Lung (tissue), 12 donors: ENCODE measurements around the gene CWF19L2. TPM values are rescaled to one million over a fixed set of nuclear protein-coding genes. Genes with fewer than 3 reads are reported as not detected.
"Not testable (repeated sequence)": the region's sequence is repeated elsewhere in the genome, so short reads cannot be mapped to it uniquely, and the experiment has no call there.

Experiments
- ATAC-seq: fragments of 200-7000 bp; cut with Tn5 transposase; one replicate; pipeline ENCODE4 v1.9.1; 2020; ENCODE audit warnings: moderate number of reproducible peaks; ENCODE audit not compliant: insufficient read depth, low FRiP score
- DNase-seq, 3 donors: peaks; one replicate each; pipeline ENCODE4 v3.0.0-alpha.2; 2013 to 2017
- H3K27ac ChIP-seq, 2 donors: one replicate each; pipeline ENCODE4 v1.5.1; 2013; ENCODE audit warnings: mild to moderate bottlenecking in 2 of 2, moderate library complexity in 2 of 2, control low read depth in 1 of 2, inconsistent platforms in 1 of 2, low read depth in 1 of 2, low read length in 1 of 2
- H3K27me3 ChIP-seq, 3 donors: one replicate each; pipeline ENCODE4 v1.5.1; 2013; ENCODE audit warnings: low read length in 2 of 3; ENCODE audit not compliant: control insufficient read depth in 3 of 3, insufficient read depth in 3 of 3
- H3K36me3 ChIP-seq, 4 donors: one replicate each; pipeline ENCODE4 v1.5.1; 2013; ENCODE audit warnings: low read length in 4 of 4, mild to moderate bottlenecking in 1 of 4, moderate library complexity in 1 of 4; ENCODE audit not compliant: control insufficient read depth in 4 of 4, insufficient read depth in 4 of 4
- H3K4me1 ChIP-seq, 5 donors: one replicate each; pipeline ENCODE4 v1.5.1; 2013; ENCODE audit warnings: low read length in 5 of 5, mild to moderate bottlenecking in 2 of 5, moderate library complexity in 1 of 5; ENCODE audit not compliant: control insufficient read depth in 5 of 5, insufficient read depth in 5 of 5
- H3K4me3 ChIP-seq: one replicate; pipeline ENCODE4 v1.5.1; 2013; ENCODE audit warnings: mild to moderate bottlenecking, control low read depth, moderate library complexity
- H3K9ac ChIP-seq, 2 donors: one replicate each; pipeline ENCODE4 v1.5.1; 2013; ENCODE audit warnings: low read length in 2 of 2, control low read depth in 1 of 2; ENCODE audit not compliant: insufficient read depth in 1 of 2
- H3K9me3 ChIP-seq, 4 donors: one replicate each; pipeline ENCODE4 v1.5.1; 2013; ENCODE audit warnings: low read length in 3 of 4, mild to moderate bottlenecking in 1 of 4, moderate library complexity in 1 of 4; ENCODE audit not compliant: control insufficient read depth in 4 of 4, insufficient read depth in 3 of 4
- WGBS, 2 donors: extraction: QIAGEN DNeasy Blood & Tissue Kit; methylation state at CpG; one replicate each; pipeline ENCODE4 v1.1.7; 2013; 5-methylcytosine and 5-hydroxymethylcytosine counted together
- polyA plus RNA-seq, 2 donors: library from polyadenylated mRNA; stranded (reverse); fragments of 200-250 nt; gene quantifications; one replicate each; pipeline ENCODE4 v1.2.1, GENCODE V29; 2013
- total RNA-seq, 2 donors: library from RNA; depleted of rRNA in 1 of 2; stranded (reverse); fragments of >200 nt in 1 of 2; gene quantifications; one replicate each; pipeline ENCODE4 v1.2.1, GENCODE V29; 2014 to 2021
- TF ChIP-seq, protein P1 (sequence below): IDR thresholded peaks from 2 replicates; pipeline ENCODE4 v1.5.1; 2012; ENCODE audit warnings: mild to moderate bottlenecking; ENCODE audit errors: control extremely low read depth, extremely low read depth
- donor health status: control.
- donor health status: control.
- donor health status: Bipolar disorder and iron deficiency.
- donor health status: healthy.
- donor health status: DM: yes; HTN: yes; CAD: no.

Gene CWF19L2
- total and polyA plus RNA-seq, 4 donors = 4.1 to 31.8 (median 7.9) TPM

- ATAC-seq (no peak), DNase-seq (no peak)
- 77 to 82% methylated on average over 1 of the region's 1 CpG for WGBS, 2 donors
- Histone ChIP-seq H3K27me3 (no peaks in the 10 kb centered on the region), H3K36me3 (no peaks in the 10 kb centered on the region), H3K9me3 (no peaks in the 10 kb centered on the region), H3K4me3 (no peak overlapping the region), H3K27ac (no peak overlapping the region), H3K9ac (no peak overlapping the region), H3K4me1 (no peaks in the 10 kb centered on the region)
- TF ChIP-seq, protein P1, sequence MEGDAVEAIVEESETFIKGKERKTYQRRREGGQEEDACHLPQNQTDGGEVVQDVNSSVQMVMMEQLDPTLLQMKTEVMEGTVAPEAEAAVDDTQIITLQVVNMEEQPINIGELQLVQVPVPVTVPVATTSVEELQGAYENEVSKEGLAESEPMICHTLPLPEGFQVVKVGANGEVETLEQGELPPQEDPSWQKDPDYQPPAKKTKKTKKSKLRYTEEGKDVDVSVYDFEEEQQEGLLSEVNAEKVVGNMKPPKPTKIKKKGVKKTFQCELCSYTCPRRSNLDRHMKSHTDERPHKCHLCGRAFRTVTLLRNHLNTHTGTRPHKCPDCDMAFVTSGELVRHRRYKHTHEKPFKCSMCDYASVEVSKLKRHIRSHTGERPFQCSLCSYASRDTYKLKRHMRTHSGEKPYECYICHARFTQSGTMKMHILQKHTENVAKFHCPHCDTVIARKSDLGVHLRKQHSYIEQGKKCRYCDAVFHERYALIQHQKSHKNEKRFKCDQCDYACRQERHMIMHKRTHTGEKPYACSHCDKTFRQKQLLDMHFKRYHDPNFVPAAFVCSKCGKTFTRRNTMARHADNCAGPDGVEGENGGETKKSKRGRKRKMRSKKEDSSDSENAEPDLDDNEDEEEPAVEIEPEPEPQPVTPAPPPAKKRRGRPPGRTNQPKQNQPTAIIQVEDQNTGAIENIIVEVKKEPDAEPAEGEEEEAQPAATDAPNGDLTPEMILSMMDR = no peak
Measured at GRCh38 chr11:107467696-107468095, 10.1 kb upstream of the CWF19L2 start.

DNA sequence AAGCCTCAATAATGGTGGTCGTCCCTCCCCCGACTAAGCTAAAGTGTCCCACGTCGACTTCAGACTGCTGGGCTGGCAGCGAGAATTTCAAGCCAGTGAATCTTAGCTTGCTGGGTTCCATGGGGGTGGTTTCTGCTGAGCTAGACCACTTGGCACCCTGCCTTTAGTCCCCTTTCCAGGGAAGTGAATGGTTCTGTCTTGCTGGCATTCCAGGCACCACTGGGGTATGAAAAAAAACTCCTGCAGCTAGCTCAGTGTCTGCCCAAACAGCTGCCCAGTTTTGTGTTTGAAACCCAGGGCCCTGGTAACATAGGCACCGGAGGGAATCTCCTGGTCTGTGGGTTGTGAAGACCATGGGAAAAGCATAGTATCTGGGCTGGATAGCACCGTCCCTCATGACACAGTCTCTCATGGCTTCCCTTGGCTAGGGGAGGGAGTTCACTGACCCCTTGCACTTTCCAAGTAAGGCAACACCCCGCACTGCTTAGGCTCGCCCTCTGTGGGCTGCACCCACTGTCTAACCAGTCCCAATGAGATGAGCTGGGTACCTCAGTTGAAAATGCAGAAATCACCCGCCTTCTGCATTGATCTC is 8.7 kb upstream of the CWF19L2 start:
- not testable (repeated sequence) for H3K9me3 ChIP-seq, H3K27me3 ChIP-seq, DNase-seq, H3K9ac ChIP-seq, H3K4me3 ChIP-seq, ATAC-seq, H3K27ac ChIP-seq, H3K36me3 ChIP-seq, H3K4me1 ChIP-seq
- 81 to 87% methylated on average over 10 of the region's 10 CpGs for WGBS, 2 donors

- DNase-seq (peak in 2 of 3 donors; percentile 17 to 23), ATAC-seq (no peak)
- Histone ChIP-seq H3K9me3 (no peaks in the 10 kb centered on the region), H3K36me3 (peaks cover 5 to 16% (median 10%) of the 10 kb centered on the region in 4 donors), H3K4me1 (peaks cover 0 to 6% (median 4%) of the 10 kb centered on the region in 5 donors), H3K27me3 (no peaks in the 10 kb centered on the region), H3K27ac (peak overlapping the region; percentile 21 to 71), H3K4me3 (peak overlapping the region; percentile 86), H3K9ac (peak overlapping the region; percentile 71 to 99)
- TF ChIP-seq, protein P1 = no peak
- 1% methylated on average over 6 of the region's 6 CpGs for WGBS, 2 donors
Measured at GRCh38 chr11:107457205-107457557, 444 bp downstream of the CWF19L2 start.

- Histone ChIP-seq H3K9me3 (no peaks in the 10 kb centered on the region), H3K36me3 (peaks cover 7 to 16% (median 11%) of the 10 kb centered on the region in 4 donors), H3K27ac (no peak overlapping the region), H3K4me3 (no peak overlapping the region), H3K4me1 (peaks cover 0 to 6% (median 4%) of the 10 kb centered on the region in 5 donors), H3K9ac (no peak overlapping the region), H3K27me3 (no peaks in the 10 kb centered on the region)
- 96 to 97% methylated on average over 5 of the region's 5 CpGs for WGBS, 2 donors
- DNase-seq (no peak), ATAC-seq (no peak)
- TF ChIP-seq, protein P1 = no peak
Measured at GRCh38 chr11:107453594-107454286, 3.9 kb downstream of the CWF19L2 start.
